B cell (primary cell): ENCODE data around the gene TKTL1. TPM values are rescaled to one million over a fixed set of nuclear protein-coding genes. Genes with fewer than 3 reads are reported as not detected.

Experiments
- ATAC-seq: fragments of 200-7000 bp; cut with Tn5 transposase; one replicate; pipeline ENCODE4 v1.10.0; 2021; ENCODE audit warnings: low read depth, mild to moderate bottlenecking, moderate number of reproducible peaks, moderate library complexity
- CTCF ChIA-PET: fragments of 350-600 bp; sonication (Branson Sonifier 250); formaldehyde crosslinking; loops from one replicate; lab custom pipeline; 2021; ENCODE audit warnings: antibody characterized with exemption, inconsistent platforms; lab: Charles Lee
- POLR2A ChIA-PET: fragments of 350-600 bp; sonication (Branson Sonifier 250); formaldehyde crosslinking; loops from one replicate; lab custom pipeline; 2021; ENCODE audit warnings: antibody characterized with exemption; lab: Charles Lee
- DNase-seq: peaks from one replicate; pipeline ENCODE4 v3.0.0; 2013
- H2AFZ ChIP-seq: 2 replicates; pipeline ENCODE4 v1.6.1; 2012; ENCODE audit warnings: mild to moderate bottlenecking, low read depth, low read length; ENCODE audit not compliant: insufficient read depth, poor library complexity, severe bottlenecking
- H3K27ac ChIP-seq, 2 donors: 1 replicate in 1 of 2; 2 replicates in 1 of 2; pipeline ENCODE4 v1.5.1; 2012 to 2013; ENCODE audit warnings: low read length in 2 of 2, mild to moderate bottlenecking in 2 of 2, moderate library complexity in 1 of 2
- H3K27me3 ChIP-seq, 4 experiments: fragments of 200-600 bp in 1 of 4; sonication (generic) in 1 of 4; replicated peaks in 1 of 4; 1 replicate in 2 of 4; 2 replicates in 2 of 4; pipeline versions ENCODE4 v1.6.1 to v1.7.0; 2013 to 2016; ENCODE audit warnings: low read length in 3 of 4, mild to moderate bottlenecking in 2 of 4, mixed read lengths in 1 of 4, moderate library complexity in 1 of 4; ENCODE audit not compliant: insufficient read depth in 4 of 4, control insufficient read depth in 3 of 4; ENCODE audit errors: control extremely low read depth in 1 of 4
- H3K36me3 ChIP-seq, 2 experiments: replicated peaks in 1 of 2; 1 replicate in 1 of 2; 2 replicates in 1 of 2; pipeline versions ENCODE4 v1.6.1 to v1.7.1; 2013; ENCODE audit warnings: low read length in 1 of 2; ENCODE audit not compliant: insufficient read depth in 2 of 2, control insufficient read depth in 1 of 2; ENCODE audit errors: control extremely low read depth in 1 of 2, extremely low read depth in 1 of 2
- H3K4me1 ChIP-seq, 2 donors: fragments of 200-600 bp in 1 of 2; sonication (generic) in 1 of 2; 1 replicate in 1 of 2; 2 replicates in 1 of 2; pipeline versions ENCODE4 v1.5.1 to v1.6.1; 2013 to 2017; ENCODE audit warnings: low read length in 2 of 2; ENCODE audit not compliant: control insufficient read depth in 2 of 2, insufficient read depth in 2 of 2
- H3K4me2 ChIP-seq: replicated peaks from 2 replicates; pipeline ENCODE3; 2012; ENCODE audit warnings: mild to moderate bottlenecking, low read depth, low read length; ENCODE audit not compliant: poor library complexity, severe bottlenecking
- H3K4me3 ChIP-seq, 5 experiments: fragments of 200-600 bp in 1 of 5; sonication (generic) in 1 of 5; 1 replicate in 3 of 5; 2 replicates in 2 of 5; pipeline versions ENCODE4 v1.5.1 to v1.7.0; 2011 to 2016; ENCODE audit warnings: low read length in 4 of 5, mild to moderate bottlenecking in 4 of 5, low read depth in 2 of 5, control low read depth in 1 of 5, moderate library complexity in 1 of 5; ENCODE audit not compliant: insufficient read depth in 1 of 5; ENCODE audit errors: control extremely low read depth in 1 of 5, extremely low read depth in 1 of 5
- H3K79me2 ChIP-seq: fragments of 200-600 bp; sonication (generic); one replicate; pipeline ENCODE4 v1.6.0; 2016; ENCODE audit warnings: low read length; ENCODE audit not compliant: control insufficient read depth, insufficient read depth
- H3K9ac ChIP-seq: fragments of 200-600 bp; sonication (generic); 2 replicates; pipeline ENCODE4 v1.6.1; 2017; ENCODE audit warnings: mild to moderate bottlenecking, low read length, moderate library complexity
- H3K9me3 ChIP-seq, 3 donors: one replicate each; pipeline versions ENCODE4 v1.6.1 to v1.7.1; 2013; ENCODE audit warnings: low read length in 2 of 3; ENCODE audit not compliant: control insufficient read depth in 2 of 3, insufficient read depth in 1 of 3; ENCODE audit errors: control extremely low read depth in 1 of 3
- H4K20me1 ChIP-seq: 2 replicates; pipeline ENCODE4 v1.6.0; 2012; ENCODE audit warnings: mild to moderate bottlenecking, low read length; ENCODE audit not compliant: insufficient read depth, control insufficient read depth, poor library complexity, severe bottlenecking
- H3K27ac Mint-ChIP-seq: one replicate; pipeline ENCODE4 v1.8.0; 2021; ENCODE audit warnings: mixed read lengths
- H3K27me3 Mint-ChIP-seq: one replicate; pipeline ENCODE4 v1.8.0; 2021; ENCODE audit warnings: mixed read lengths
- H3K4me1 Mint-ChIP-seq: one replicate; pipeline ENCODE4 v1.8.0; 2021; ENCODE audit warnings: mixed read lengths
- H3K4me3 Mint-ChIP-seq: one replicate; pipeline ENCODE4 v1.8.0; 2021; ENCODE audit warnings: mixed read lengths
- H3K9me3 Mint-ChIP-seq: one replicate; pipeline ENCODE4 v1.8.0; 2022; ENCODE audit warnings: mixed read lengths; ENCODE audit not compliant: insufficient read depth
- EZH2 ChIP-seq: IDR thresholded peaks from 2 replicates; pipeline ENCODE4 v1.6.1; 2012; ENCODE audit warnings: borderline replicate concordance, low read depth, mild to moderate bottlenecking, moderate library complexity, low read length; ENCODE audit not compliant: insufficient read depth, poor library complexity, severe bottlenecking
- WGBS: methylation state at CpG from one replicate; pipeline ENCODE4 v1.1.5; 2013; ENCODE audit warnings: missing lambda C conversion rate; ENCODE audit not compliant: insufficient coverage; 5-methylcytosine and 5-hydroxymethylcytosine counted together
- intact Hi-C: fragments of 100-400 bp; cut with micrococcal nuclease; formaldehyde crosslinking; loops from one replicate; pipeline ENCODE4 v1.10.0; 2022
- polyA plus RNA-seq: library from polyadenylated mRNA; depleted of rRNA; stranded (reverse); fragments of >200 nt; gene quantifications from 2 replicates; pipeline ENCODE4 v1.2.3, GENCODE V29; 2012
- total RNA-seq, 2 donors: library from RNA; stranded (reverse); fragments of 120-200 nt in 1 of 2; gene quantifications; 1 replicate in 1 of 2; 2 replicates in 1 of 2; pipeline versions ENCODE4 v1.2.3 to v1.2.4, GENCODE V29; 2013 to 2022
- TF ChIP-seq, protein P1 (sequence below): fragments of 200-600 bp; IDR thresholded peaks from one replicate; pipeline ENCODE4 v1.8.0; 2022; ENCODE audit warnings: antibody characterized with exemption, mild to moderate bottlenecking

Gene TKTL1
- total and polyA plus RNA-seq, 2 donors (not counting 1 experiment from before 2014, with no cell fraction given), result 0.18 to 0.96 TPM

DNA sequence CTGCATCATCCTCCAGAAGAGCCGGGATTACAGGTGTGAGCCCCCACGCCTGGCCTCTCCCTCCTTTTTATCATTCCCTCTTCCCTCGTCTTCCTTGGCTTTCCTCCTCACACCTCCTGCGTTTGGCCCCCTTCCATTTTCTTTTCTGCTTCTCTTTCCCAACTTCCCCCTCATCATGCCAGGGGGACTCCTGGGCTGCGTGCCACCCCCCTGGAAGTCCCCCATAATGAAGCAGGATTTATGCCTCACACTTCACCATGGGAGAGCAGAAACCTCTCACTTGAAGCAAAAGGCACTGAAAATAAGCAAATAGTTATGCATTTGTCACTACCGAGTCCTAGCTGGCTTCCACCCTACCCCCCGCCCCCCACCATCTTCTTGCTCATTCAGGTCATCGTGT lies 7.9 kb downstream of the TKTL1 start:
- no peaks in the 10 kb centered on the region for H3K36me3 ChIP-seq
- Mint-ChIP-seq H3K4me1 (peaks cover 40% of the 10 kb centered on the region), H3K9me3 (no peaks in the 10 kb centered on the region), H3K27ac (no peak overlapping the region), H3K27me3 (no peaks in the 10 kb centered on the region), H3K4me3 (no peak overlapping the region)
- no peak overlapping the region for H3K9ac ChIP-seq
- DNase-seq (no peak), ATAC-seq (no peak)
- no peaks in the 10 kb centered on the region for H3K27me3 ChIP-seq
- H3K27ac ChIP-seq, result no peak overlapping the region
- H3K4me3 ChIP-seq, result no peak overlapping the region
- intact Hi-C loops, result no loop called here
- peaks cover 0 to 5% (median 0%) of the 10 kb centered on the region in 3 donors for H3K9me3 ChIP-seq
- no peaks in the 10 kb centered on the region for H3K79me2 ChIP-seq
- 93% methylated on average over 3 of the region's 8 CpGs for WGBS
- H4K20me1 ChIP-seq, result no peaks in the 10 kb centered on the region
- peaks cover 34 to 41% of the 10 kb centered on the region in 2 donors for H3K4me1 ChIP-seq
- H3K4me2 ChIP-seq, result no peak overlapping the region
- ChIA-PET CTCF (interaction anchor here (0.7 kb wide), 1 partner anchor 244 kb away, joined by 4 read pairs; no protein-coding TSS in a partner anchor), POLR2A (interaction anchor here (0.6 kb wide), 1 partner anchor 240 kb away, joined by 6 read pairs; no protein-coding TSS in a partner anchor)
- TF ChIP-seq, protein P1, sequence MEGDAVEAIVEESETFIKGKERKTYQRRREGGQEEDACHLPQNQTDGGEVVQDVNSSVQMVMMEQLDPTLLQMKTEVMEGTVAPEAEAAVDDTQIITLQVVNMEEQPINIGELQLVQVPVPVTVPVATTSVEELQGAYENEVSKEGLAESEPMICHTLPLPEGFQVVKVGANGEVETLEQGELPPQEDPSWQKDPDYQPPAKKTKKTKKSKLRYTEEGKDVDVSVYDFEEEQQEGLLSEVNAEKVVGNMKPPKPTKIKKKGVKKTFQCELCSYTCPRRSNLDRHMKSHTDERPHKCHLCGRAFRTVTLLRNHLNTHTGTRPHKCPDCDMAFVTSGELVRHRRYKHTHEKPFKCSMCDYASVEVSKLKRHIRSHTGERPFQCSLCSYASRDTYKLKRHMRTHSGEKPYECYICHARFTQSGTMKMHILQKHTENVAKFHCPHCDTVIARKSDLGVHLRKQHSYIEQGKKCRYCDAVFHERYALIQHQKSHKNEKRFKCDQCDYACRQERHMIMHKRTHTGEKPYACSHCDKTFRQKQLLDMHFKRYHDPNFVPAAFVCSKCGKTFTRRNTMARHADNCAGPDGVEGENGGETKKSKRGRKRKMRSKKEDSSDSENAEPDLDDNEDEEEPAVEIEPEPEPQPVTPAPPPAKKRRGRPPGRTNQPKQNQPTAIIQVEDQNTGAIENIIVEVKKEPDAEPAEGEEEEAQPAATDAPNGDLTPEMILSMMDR, result no peak
- no peak for TF ChIP-seq EZH2
- no peak overlapping the region for H2AFZ ChIP-seq

DNA sequence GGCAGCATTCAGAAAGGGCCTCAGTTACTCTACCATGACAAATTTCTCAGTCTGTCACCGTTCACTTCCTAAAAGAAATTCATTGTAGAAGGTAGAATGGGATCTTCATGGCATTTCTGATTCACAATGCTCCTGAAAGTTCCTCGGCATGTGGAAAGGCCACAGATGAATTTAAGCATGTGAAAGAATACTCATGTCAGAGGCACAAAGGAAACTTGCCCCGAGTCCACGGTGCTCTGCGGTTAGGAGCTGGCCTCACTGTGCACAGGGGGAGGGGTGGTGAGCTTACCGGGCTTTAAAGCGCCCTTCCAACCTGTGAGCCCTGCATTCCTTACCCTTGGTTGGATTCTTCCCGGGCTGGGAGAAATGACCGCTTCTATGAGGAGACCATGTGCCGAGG lies 9.3 kb downstream of the TKTL1 start:
- CTCF ChIA-PET, result interaction anchor here (6.1 kb wide), 1 partner anchor 169 kb away, joined by 63 read pairs; no protein-coding TSS in a partner anchor
- Histone ChIP-seq H3K4me2 (no peak overlapping the region), H3K36me3 (no peaks in the 10 kb centered on the region), H3K9me3 (peaks cover 0 to 5% (median 0%) of the 10 kb centered on the region in 3 donors), H2AFZ (no peak overlapping the region), H3K4me1 (peaks cover 34 to 43% of the 10 kb centered on the region in 2 donors), H3K79me2 (no peaks in the 10 kb centered on the region), H3K4me3 (no peak overlapping the region), H4K20me1 (no peaks in the 10 kb centered on the region), H3K27me3 (no peaks in the 10 kb centered on the region), H3K27ac (no peak overlapping the region), H3K9ac (no peak overlapping the region)
- no peak overlapping the region for H3K4me3 Mint-ChIP-seq
- TF ChIP-seq EZH2, result no peak
- TF ChIP-seq, protein P1, result no peak
- intact Hi-C loops, result no loop called here
- POLR2A ChIA-PET, result no interaction called here
- ATAC-seq, result no peak
- H3K27me3 Mint-ChIP-seq, result no peaks in the 10 kb centered on the region
- no peak for DNase-seq
- WGBS, result 80% methylated on average over 2 of the region's 10 CpGs
- peaks cover 38% of the 10 kb centered on the region for H3K4me1 Mint-ChIP-seq
- no peaks in the 10 kb centered on the region for H3K9me3 Mint-ChIP-seq
- H3K27ac Mint-ChIP-seq, result no peak overlapping the region
